ENCODE data around the gene ZMIZ1.

- no peak for TF ChIP-seq FOXA1 (IDR thresholded peaks at IDR 0.05)
- TF ChIP-seq CTCF (IDR thresholded peaks at IDR 0.05; ENCODE audit: low read depth, low read length, missing input control), result no peak
- TF ChIP-seq ATF3 (IDR thresholded peaks at IDR 0.05), result no peak
- TF ChIP-seq YY1 (IDR thresholded peaks at IDR 0.05), result no peak
- TF ChIP-seq REST (IDR thresholded peaks at IDR 0.05), result no peak
- TF ChIP-seq TAF1 (conservative IDR thresholded peaks at IDR 0.05), result no peak
- no peak for TF ChIP-seq MAX (IDR thresholded peaks at IDR 0.05)
- no peak for TF ChIP-seq JUND (IDR thresholded peaks at IDR 0.05)
- TF ChIP-seq GABPA (IDR thresholded peaks at IDR 0.05 in 1 of 2, conservative IDR thresholded peaks at IDR 0.05 in 1 of 2), result no peak
- TF ChIP-seq RXRA (IDR thresholded peaks at IDR 0.05), result no peak
- TF ChIP-seq RAD21 (IDR thresholded peaks at IDR 0.05), result no peak
- TF ChIP-seq ZBTB33 (IDR thresholded peaks at IDR 0.05), result no peak
- no peak for TF ChIP-seq SP1 (IDR thresholded peaks at IDR 0.05)
- TF ChIP-seq HNF4A (conservative IDR thresholded peaks at IDR 0.05), result no peak
These were observed 57.8 kb downstream of the ZMIZ1 start for GRCh38 chr10:79126351-79127080.
